MCF 10A (cell line): ENCODE measurements around the gene HTR4. TPM values are rescaled to one million over a fixed set of nuclear protein-coding genes. Genes with fewer than 3 reads are reported as not detected.

Experiments
- BruUV-seq: library from RNA; stranded (reverse); fragments of 400-500 nt; replicated peaks from 2 replicates; lab custom pipeline; 2021; lab: Mats Ljungman, UMichigan
- CTCF ChIA-PET: fragments of 300-600 bp; sonication (Branson Sonifier 250); formaldehyde crosslinking; extraction: SDS; loops from one replicate; lab custom pipeline; 2021; ENCODE audit warnings: antibody characterized with exemption, inconsistent platforms; lab: Yijun Ruan, JAX
- POLR2A ChIA-PET: fragments of 300-600, 350-650 bp; sonication (Branson Sonifier 250); formaldehyde crosslinking; extraction: SDS; loops from one replicate; lab custom pipeline; 2020; ENCODE audit warnings: antibody characterized with exemption, inconsistent platforms; lab: Yijun Ruan, JAX
- DNase-seq: peaks from one replicate; pipeline ENCODE4 v3.0.0-alpha.2; 2018; ENCODE audit not compliant: unreplicated experiment
- H3K27ac Mint-ChIP-seq: one replicate; pipeline ENCODE4 v1.8.0; 2022; ENCODE audit warnings: mild to moderate bottlenecking, low read depth, mixed read lengths; ENCODE audit not compliant: unreplicated experiment
- H3K27me3 Mint-ChIP-seq: one replicate; pipeline ENCODE4 v1.8.0; 2022; ENCODE audit warnings: mixed read lengths; ENCODE audit not compliant: insufficient read depth, unreplicated experiment
- H3K36me3 Mint-ChIP-seq: one replicate; pipeline ENCODE4 v1.8.0; 2022; ENCODE audit warnings: mild to moderate bottlenecking, moderate library complexity, mixed read lengths; ENCODE audit not compliant: insufficient read depth, unreplicated experiment
- H3K4me1 Mint-ChIP-seq: one replicate; pipeline ENCODE4 v1.8.0; 2022; ENCODE audit warnings: mixed read lengths; ENCODE audit not compliant: insufficient read depth, unreplicated experiment
- H3K4me3 Mint-ChIP-seq: one replicate; pipeline ENCODE4 v1.8.0; 2022; ENCODE audit warnings: mild to moderate bottlenecking, moderate library complexity, mixed read lengths; ENCODE audit not compliant: unreplicated experiment
- H3K9me3 Mint-ChIP-seq: one replicate; pipeline ENCODE4 v1.8.0; 2022; ENCODE audit warnings: mixed read lengths; ENCODE audit not compliant: unreplicated experiment
- CTCF ChIP-seq: fragments of 200-600 bp; IDR thresholded peaks from one replicate; pipeline ENCODE4 v1.8.0; 2022; ENCODE audit warnings: antibody characterized with exemption, mild to moderate bottlenecking; ENCODE audit not compliant: unreplicated experiment
- intact Hi-C: fragments of 100-400 bp; cut with micrococcal nuclease; formaldehyde crosslinking; loops from 2 replicates; pipeline ENCODE4 v1.14.1; 2022
- total RNA-seq: library from RNA; stranded (reverse); gene quantifications from 2 replicates; pipeline ENCODE4 v1.2.3, GENCODE V29; 2022

HTR4 gene
- total RNA-seq, 1 experiment from 2014 or later: not detected

- POLR2A ChIA-PET: interaction anchor here (0.6 to 1.9 kb wide), 3 partner anchors 9 to 288 kb away, joined by 3 to 8 read pairs (median 3); no protein-coding TSS in a partner anchor
- CTCF ChIA-PET: interaction anchor here (0.5 to 18.8 kb wide), 8 partner anchors 9 to 663 kb away, joined by 3 to 924 read pairs (median 6); no protein-coding TSS in a partner anchor
- intact Hi-C loops: no loop called here
- TF ChIP-seq CTCF: no peak
- Mint-ChIP-seq H3K4me1 (no peaks in the 10 kb centered on the region), H3K4me3 (no peak overlapping the region), H3K27me3 (no peaks in the 10 kb centered on the region), H3K9me3 (no peaks in the 10 kb centered on the region), H3K36me3 (no peaks in the 10 kb centered on the region), H3K27ac (no peak overlapping the region)
- no peak for DNase-seq
- BruUV-seq: no TSS peak
These were observed 201.7 kb downstream of the HTR4 start for GRCh38 chr5:148452499-148453193.

GRCh38 chr5:148446611-148447010 is 207.7 kb downstream of the HTR4 start:
- no peak for DNase-seq
- no peaks in the 10 kb centered on the region for H3K27me3 Mint-ChIP-seq
- peaks cover 28% of the 10 kb centered on the region for H3K36me3 Mint-ChIP-seq
- ChIA-PET POLR2A (interaction anchor here (6.9 kb wide), 1 partner anchor 286 kb away, joined by 80 read pairs; no protein-coding TSS in a partner anchor), CTCF (interaction anchor here (1.4 to 18.8 kb wide), 3 partner anchors 7 to 286 kb away, joined by 3 to 924 read pairs (median 31); no protein-coding TSS in a partner anchor)
- no peaks in the 10 kb centered on the region for H3K9me3 Mint-ChIP-seq
- intact Hi-C loops: no loop called here
- no peak for TF ChIP-seq CTCF
- BruUV-seq: no TSS peak
- no peak overlapping the region for H3K4me3 Mint-ChIP-seq
- H3K27ac Mint-ChIP-seq: no peak overlapping the region
- H3K4me1 Mint-ChIP-seq: no peaks in the 10 kb centered on the region

GRCh38 chr5:148445578-148445977 is 208.7 kb downstream of the HTR4 start:
- Mint-ChIP-seq H3K36me3 (peaks cover 38% of the 10 kb centered on the region), H3K27me3 (no peaks in the 10 kb centered on the region), H3K4me1 (no peaks in the 10 kb centered on the region), H3K4me3 (no peak overlapping the region), H3K9me3 (no peaks in the 10 kb centered on the region), H3K27ac (no peak overlapping the region)
- intact Hi-C loops: no loop called here
- ChIA-PET POLR2A (interaction anchor here (0.6 to 6.9 kb wide), 2 partner anchors 213 to 287 kb away, joined by 3 to 80 read pairs; no protein-coding TSS in a partner anchor), CTCF (interaction anchor here (0.6 to 18.8 kb wide), 18 partner anchors 8 to 821 kb away, joined by 3 to 924 read pairs (median 6); no protein-coding TSS in a partner anchor)
- DNase-seq: no peak
- TF ChIP-seq CTCF: no peak
- BruUV-seq: no TSS peak

GRCh38 chr5:148443998-148444397 is 210.3 kb downstream of the HTR4 start:
- Mint-ChIP-seq H3K4me1 (no peaks in the 10 kb centered on the region), H3K27ac (no peak overlapping the region), H3K9me3 (no peaks in the 10 kb centered on the region), H3K4me3 (no peak overlapping the region), H3K27me3 (no peaks in the 10 kb centered on the region), H3K36me3 (peaks cover 54% of the 10 kb centered on the region)
- no TSS peak for BruUV-seq
- CTCF ChIA-PET: interaction anchor here (0.6 to 18.8 kb wide), 56 partner anchors 9 to 822 kb away, joined by 3 to 924 read pairs (median 5); no protein-coding TSS in a partner anchor
- peak; percentile 87 for DNase-seq
- POLR2A ChIA-PET: interaction anchor here (0.9 to 6.9 kb wide), 2 partner anchors 9 to 288 kb away, joined by 3 to 80 read pairs; no protein-coding TSS in a partner anchor
- TF ChIP-seq CTCF: peak; percentile 74
- intact Hi-C loops: loop anchor here (1.0 to 5.0 kb wide), 6 partner anchors 243 to 823 kb away; no protein-coding TSS in a partner anchor
